OCI-LY3 (cell line): Measurements from ENCODE around the gene MPP7.

Experiments used
- H2AFZ ChIP-seq: fragments of 200-600, 300-600 bp; shearing (Covaris generic); 2 replicates; pipeline ENCODE4 v1.6.0; 2014; ENCODE audit warnings: antibody characterized with exemption, low read depth, low read length
- H3K27ac ChIP-seq: fragments of 200-600, 300-600 bp; sonication (generic); 2 replicates; pipeline ENCODE4 v1.5.1; 2014; ENCODE audit warnings: mild to moderate bottlenecking, low read length, moderate library complexity, mixed read lengths
- H3K27me3 ChIP-seq: fragments of 200-600, 300-600 bp; sonication (generic); 2 replicates; pipeline ENCODE4 v1.6.1; 2014; ENCODE audit warnings: low read depth, low read length, mixed read lengths
- H3K36me3 ChIP-seq: fragments of 200-600, 300-600 bp; sonication (generic); replicated peaks from 2 replicates; pipeline ENCODE3; 2014; ENCODE audit warnings: low read depth, low read length, mixed read lengths
- H3K4me1 ChIP-seq: fragments of 300-600, 200-600 bp; sonication (generic); 2 replicates; pipeline ENCODE4 v1.6.1; 2014; ENCODE audit warnings: low read length, mixed read lengths
- H3K4me2 ChIP-seq: fragments of 200-600, 300-600 bp; sonication (generic); 2 replicates; pipeline ENCODE4 v1.6.1; 2014; ENCODE audit warnings: low read length, mixed read lengths
- H3K4me3 ChIP-seq: fragments of 300-600, 200-600 bp; sonication (generic); 2 replicates; pipeline ENCODE4 v1.5.1; 2014; ENCODE audit warnings: antibody characterized with exemption, mild to moderate bottlenecking, low read length, moderate library complexity
- H3K79me2 ChIP-seq: fragments of 300-600, 200-600 bp; shearing (Covaris generic); 2 replicates; pipeline ENCODE4 v1.6.1; 2014; ENCODE audit warnings: mild to moderate bottlenecking, low read length, mixed read lengths
- H3K9ac ChIP-seq: fragments of 300-600, 200-600 bp; shearing (Covaris generic); 2 replicates; pipeline ENCODE4 v1.6.0; 2014; ENCODE audit warnings: mild to moderate bottlenecking, low read length, moderate library complexity
- H3K9me3 ChIP-seq: fragments of 200-600, 300-600 bp; shearing (Covaris generic); 2 replicates; pipeline ENCODE4 v1.6.1; 2014; ENCODE audit warnings: low read length, mixed read lengths; ENCODE audit not compliant: insufficient read depth
- H4K20me1 ChIP-seq: fragments of 200-600, 300-600 bp; sonication (generic); 2 replicates; pipeline ENCODE4 v1.6.1; 2016; ENCODE audit warnings: low read length, mixed read lengths; ENCODE audit not compliant: insufficient read depth
- CTCF ChIP-seq: fragments of 200-600, 300-600 bp; sonication (generic); IDR thresholded peaks from 2 replicates; pipeline ENCODE4 v1.5.1; 2014; ENCODE audit warnings: antibody characterized with exemption, low read length, low read depth
- EZH2phosphoT487 ChIP-seq: fragments of 200-600 bp; shearing (Covaris generic); IDR thresholded peaks from 2 replicates; pipeline ENCODE4 v1.6.1; 2018; ENCODE audit warnings: antibody characterized with exemption, mixed run types, low read depth

The MPP7 gene

GRCh38 chr10:28256776-28257175, 46.1 kb downstream of the MPP7 start:
- Histone ChIP-seq H3K79me2 (no peaks in the 10 kb centered on the region), H3K27me3 (no peaks in the 10 kb centered on the region)

GRCh38 chr10:28254290-28254985, 48.4 kb downstream of the MPP7 start:
- Histone ChIP-seq H2AFZ (no peak overlapping the region), H3K9me3 (no peaks in the 10 kb centered on the region), H3K4me1 (no peaks in the 10 kb centered on the region), H3K27ac (no peak overlapping the region), H3K27me3 (no peaks in the 10 kb centered on the region), H4K20me1 (no peaks in the 10 kb centered on the region), H3K36me3 (no peaks in the 10 kb centered on the region), H3K4me3 (no peak overlapping the region), H3K79me2 (no peaks in the 10 kb centered on the region), H3K4me2 (no peak overlapping the region), H3K9ac (no peak overlapping the region)
- TF ChIP-seq EZH2phosphoT487 = no peak
- TF ChIP-seq CTCF = no peak

More at GRCh38 chr10:28256776-28257175, 46.1 kb downstream of the MPP7 start:
- Histone ChIP-seq H3K4me2 (no peak overlapping the region), H2AFZ (no peak overlapping the region), H3K36me3 (no peaks in the 10 kb centered on the region), H3K9ac (no peak overlapping the region), H4K20me1 (no peaks in the 10 kb centered on the region), H3K27ac (no peak overlapping the region), H3K4me3 (no peak overlapping the region), H3K9me3 (no peaks in the 10 kb centered on the region), H3K4me1 (no peaks in the 10 kb centered on the region)
- no peak for TF ChIP-seq CTCF
- TF ChIP-seq EZH2phosphoT487 = no peak

- Histone ChIP-seq H3K36me3 (no peaks in the 10 kb centered on the region), H3K27me3 (no peaks in the 10 kb centered on the region), H3K4me1 (no peaks in the 10 kb centered on the region), H3K4me3 (no peak overlapping the region), H2AFZ (no peak overlapping the region), H3K9ac (no peak overlapping the region), H3K27ac (no peak overlapping the region), H3K9me3 (no peaks in the 10 kb centered on the region), H3K79me2 (no peaks in the 10 kb centered on the region), H3K4me2 (no peak overlapping the region), H4K20me1 (no peaks in the 10 kb centered on the region)
- TF ChIP-seq EZH2phosphoT487 = no peak
- no peak for TF ChIP-seq CTCF
Measured at GRCh38 chr10:28253169-28253785, 49.6 kb downstream of the MPP7 start.
